HG02885 (cell line): ENCODE measurements around the gene ENDOU.

Experiments
- ATAC-seq: cut with Tn5 transposase; IDR thresholded peaks from one replicate; pipeline ENCODE4 v1.9.1; 2021; ENCODE audit warnings: mild to moderate bottlenecking; ENCODE audit not compliant: unreplicated experiment, poor library complexity

ENDOU gene

DNA sequence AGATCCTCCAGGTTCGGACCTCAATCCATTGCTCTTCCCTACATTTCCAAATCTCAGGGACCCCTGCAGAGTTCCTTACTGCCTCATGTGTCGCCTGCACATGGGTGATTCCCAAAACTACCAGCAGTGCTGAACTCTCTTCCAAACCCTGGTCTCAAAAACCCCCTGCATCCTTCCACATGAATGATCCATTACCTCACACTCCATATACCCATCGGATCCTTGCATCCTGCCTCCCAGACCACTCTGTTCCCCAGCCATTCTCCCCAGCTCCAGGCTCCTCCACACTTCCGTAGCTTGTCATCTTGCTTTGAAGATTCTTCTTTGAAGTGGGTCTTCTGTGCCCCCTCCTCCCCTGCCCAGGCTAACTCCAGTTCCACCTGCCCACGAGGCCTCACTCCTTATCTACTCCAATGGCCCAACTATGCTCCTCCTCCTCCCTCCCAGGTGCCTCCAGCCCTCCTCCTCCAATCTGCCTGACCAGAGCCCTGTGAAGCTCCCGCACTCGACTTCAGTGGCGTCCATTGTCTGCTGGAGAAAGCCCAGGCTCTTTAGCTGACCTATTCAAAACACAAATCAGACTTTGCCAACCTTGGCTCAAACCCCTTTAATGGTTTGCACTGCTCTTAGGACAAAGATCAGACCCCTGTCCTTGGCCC is 19.6 kb upstream of the ENDOU start:
- ATAC-seq, result no peak

DNA sequence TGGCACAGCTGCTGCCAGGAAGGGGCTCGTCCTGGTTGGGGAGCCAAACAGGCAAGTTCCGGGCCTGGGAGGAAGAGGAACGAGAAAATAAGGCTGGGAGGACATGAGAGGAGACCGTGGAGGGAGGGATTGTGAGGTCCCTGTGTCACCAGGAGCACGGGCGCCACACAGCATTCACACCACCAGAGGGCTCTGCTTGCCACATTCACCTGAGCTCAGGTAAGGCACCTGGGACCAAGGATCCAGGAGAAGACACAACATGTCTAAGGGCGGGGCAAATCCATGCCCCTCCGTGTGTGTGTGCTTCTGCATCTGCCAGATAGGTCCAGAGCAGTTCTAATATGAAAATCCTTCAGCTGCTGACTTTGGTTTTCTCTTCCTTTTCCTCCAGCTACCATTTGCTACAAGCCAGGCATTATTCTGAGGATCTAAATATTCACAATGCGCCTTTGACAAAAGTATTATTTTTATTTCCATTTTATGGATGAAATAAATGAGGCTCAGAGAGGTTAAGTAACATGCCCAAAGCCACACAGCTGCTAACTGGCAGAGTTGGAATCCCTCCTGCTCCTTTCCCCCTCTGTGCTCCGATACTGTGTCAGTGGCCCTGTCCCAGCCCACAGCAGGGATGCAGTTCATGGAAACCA is 18.8 kb upstream of the ENDOU start:
- no peak for ATAC-seq

- ATAC-seq, result no peak
Measured at GRCh38 chr12:47743311-47743860, 18.1 kb upstream of the ENDOU start.

GRCh38 chr12:47742253-47742825 is 17.0 kb upstream of the ENDOU start:
- ATAC-seq, result peak; percentile 33

- ATAC-seq, result no peak
Measured at GRCh38 chr12:47741340-47741703, 16.0 kb upstream of the ENDOU start.

GRCh38 chr12:47740606-47741339 is 15.5 kb upstream of the ENDOU start:
- ATAC-seq, result peak; percentile 48

DNA sequence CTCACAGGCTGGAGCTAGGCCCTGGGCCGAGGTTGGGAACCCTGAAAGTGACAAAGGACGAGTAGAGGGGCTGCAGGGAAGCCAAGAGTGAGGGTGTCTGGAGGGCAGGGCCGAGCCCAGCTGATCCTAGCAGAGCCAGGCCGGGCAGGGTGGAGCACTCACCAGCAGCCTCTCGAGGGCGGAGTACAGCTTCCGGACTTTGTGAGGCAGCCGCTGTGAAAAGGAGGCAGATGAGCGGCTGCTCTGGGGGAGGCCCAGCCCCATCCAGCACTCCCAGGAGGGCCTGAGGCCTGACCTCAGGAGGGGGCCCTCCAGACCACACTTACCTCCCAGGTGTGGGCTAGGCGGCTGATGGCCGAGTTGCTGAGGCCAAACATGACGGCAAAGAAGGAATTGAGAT is 14.7 kb upstream of the ENDOU start:
- peak; percentile 70 for ATAC-seq

DNA sequence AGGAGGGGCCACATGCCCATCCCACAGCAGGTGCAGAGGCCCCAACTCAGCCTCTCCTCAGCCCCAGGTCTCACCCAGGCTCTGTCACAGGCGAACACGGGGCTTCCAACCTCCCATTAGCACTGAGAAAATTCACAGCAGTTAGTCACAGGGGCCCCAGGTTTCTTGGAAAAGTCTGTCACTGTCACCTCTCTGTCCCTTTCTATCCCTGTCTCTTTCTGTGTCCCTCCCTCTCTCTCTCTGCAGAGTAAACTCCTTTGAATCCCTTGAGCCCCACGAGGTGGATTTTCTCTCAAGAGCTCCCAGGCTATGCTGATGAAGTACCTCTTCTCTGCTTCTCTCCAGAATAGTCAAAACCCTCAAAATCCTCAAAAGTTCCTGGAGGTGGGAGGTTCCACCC is 14.0 kb upstream of the ENDOU start:
- ATAC-seq, result no peak

- ATAC-seq, result no peak
Measured at GRCh38 chr12:47737936-47738594, 12.8 kb upstream of the ENDOU start.

DNA sequence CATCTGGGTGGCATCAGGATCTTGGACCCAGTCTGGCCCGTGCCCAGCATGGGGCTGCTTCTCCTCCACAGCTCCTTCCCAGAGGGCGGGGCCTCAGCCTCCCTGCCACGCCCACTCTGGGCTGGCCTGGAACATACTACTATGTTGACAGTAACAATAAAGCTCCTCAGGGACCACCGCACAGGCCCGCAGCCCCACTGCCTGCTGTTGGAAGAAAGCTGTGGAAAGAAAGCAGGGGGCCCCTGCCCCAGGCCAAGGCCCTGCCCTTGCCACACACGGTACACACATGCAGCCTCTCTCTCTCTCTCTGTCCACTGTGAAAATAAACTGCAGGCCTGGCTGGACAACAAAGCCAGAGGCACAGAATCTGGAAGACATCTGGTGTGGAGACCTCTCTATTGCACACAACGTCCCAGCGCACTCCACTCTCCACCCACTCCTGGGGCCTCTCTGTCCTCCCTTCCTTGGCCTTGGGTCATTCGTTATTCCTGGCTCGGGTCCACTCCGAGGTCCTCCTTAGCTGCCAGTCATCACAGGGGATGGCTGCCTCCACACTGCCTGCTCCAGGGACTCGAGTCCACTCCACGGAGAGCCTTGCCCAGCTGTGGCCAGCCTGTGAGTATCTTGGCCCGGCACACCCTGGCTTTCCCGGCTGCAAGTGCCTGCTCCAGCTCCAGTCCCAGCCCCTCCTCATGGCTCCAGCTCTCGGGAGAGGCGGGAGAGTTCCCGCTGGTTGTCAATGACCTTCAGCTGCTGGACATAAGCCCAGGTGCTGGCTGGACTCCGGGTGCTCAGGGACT is 11.8 kb upstream of the ENDOU start:
- ATAC-seq, result no peak

DNA sequence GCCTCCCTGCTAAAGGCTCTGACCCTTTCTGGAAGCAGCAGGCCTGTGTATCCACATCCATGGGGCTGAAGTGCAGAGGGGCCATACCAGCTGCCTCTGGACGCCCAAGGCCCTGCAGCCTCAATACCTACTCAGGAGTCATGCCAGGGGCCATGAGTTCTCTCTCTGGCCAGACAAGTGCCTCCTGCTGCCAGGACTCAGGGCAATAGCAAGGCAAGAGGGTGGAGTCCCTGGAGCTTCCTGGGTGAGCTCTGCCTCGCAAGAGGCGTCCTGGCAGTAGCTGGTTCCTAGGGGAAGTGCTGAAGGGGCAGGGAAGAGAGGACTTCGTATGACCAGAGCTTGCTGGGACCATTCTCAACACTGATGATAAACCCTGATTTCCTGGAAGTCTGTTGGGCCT is 10.9 kb upstream of the ENDOU start:
- ATAC-seq, result no peak

GRCh38 chr12:47735649-47736048 is 10.4 kb upstream of the ENDOU start:
- ATAC-seq, result no peak

- no peak for ATAC-seq
Measured at GRCh38 chr12:47734725-47735480, 9.6 kb upstream of the ENDOU start.

DNA sequence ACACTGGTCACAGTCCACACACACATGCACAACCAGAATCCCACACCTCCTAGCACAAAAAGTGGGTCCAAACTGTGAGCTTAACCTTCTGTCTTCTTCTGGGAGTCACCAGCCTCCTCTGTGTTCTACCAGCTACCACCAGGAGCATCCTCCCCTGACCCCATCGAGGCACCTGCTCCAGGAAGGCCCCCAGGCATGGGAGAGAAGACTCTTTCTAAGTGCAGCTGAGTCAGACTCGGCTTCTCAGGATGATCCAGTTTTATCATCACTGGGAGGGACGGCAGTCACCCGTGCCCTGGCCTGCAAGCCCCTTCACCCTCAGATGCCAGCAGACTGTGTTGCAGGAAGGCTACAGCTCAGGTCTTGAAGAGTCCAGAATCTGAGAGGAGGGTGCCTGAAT is 7.9 kb upstream of the ENDOU start:
- ATAC-seq, result no peak

DNA sequence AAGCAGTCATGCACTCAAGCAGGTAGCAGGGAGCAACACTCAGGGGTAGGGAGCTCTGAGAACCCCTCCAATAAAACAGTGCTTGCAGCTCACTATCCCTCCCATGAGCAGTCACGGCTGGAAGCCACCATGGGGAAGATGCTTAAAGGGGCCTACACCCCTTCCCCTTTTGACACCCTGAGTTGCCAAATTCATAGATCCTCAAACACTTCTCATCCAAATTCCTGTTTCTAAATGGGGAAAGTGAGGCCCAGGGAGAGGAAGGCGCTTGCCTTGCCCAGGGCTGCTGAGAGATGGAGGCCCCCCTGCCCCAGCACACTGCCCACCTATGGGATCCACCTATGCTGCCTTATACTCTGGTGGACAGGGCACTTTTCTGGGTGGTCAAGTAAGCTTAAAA is 7.2 kb upstream of the ENDOU start:
- ATAC-seq, result no peak

- ATAC-seq, result no peak
Measured at GRCh38 chr12:47731723-47732122, 6.4 kb upstream of the ENDOU start.

DNA sequence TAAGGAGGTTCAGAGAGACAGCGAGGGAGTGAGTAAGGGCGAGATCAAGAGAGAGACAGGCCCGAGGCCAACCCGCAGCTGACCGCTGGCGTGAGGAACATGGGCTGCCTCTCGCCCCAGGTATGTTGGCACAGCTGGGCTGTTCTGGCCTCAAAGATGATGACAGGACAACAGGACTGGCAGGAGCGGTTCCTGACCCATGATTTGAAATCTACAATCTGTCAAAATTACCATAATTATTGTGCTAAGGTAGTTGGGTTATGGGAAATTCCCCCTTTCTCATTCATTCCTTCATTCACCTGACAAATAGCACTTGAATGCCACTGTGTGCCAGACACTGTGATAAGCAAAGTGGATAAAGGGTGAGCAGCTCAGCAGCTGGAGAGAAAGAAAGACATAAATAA is 5.1 kb upstream of the ENDOU start:
- ATAC-seq, result no peak

DNA sequence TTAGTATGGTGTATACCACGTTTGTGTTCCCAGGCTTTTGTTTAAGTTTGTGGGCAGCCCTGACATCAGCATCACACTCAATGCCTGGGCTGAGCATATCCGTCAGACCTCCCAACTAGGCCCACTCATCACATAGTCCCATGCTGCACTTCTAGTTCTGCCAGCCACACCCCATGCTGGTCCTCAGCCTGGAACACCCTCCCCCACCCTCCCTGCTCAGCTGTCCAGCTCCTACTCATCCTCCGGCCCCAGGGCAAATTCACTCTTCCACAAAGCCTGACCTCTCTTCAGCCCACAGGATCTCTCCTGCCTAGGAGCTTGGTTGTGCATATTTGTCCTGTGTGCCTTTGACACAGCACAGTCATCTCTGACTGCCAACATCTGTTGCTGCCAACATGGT is 3.9 kb upstream of the ENDOU start:
- no peak for ATAC-seq

GRCh38 chr12:47725893-47726292 is 603 bp upstream of the ENDOU start:
- peak; percentile 94 for ATAC-seq
